ENCODE measurements around the gene CRMP1.
"Not testable (repeated sequence)": the region's sequence is repeated elsewhere in the genome, so short reads cannot be mapped to it uniquely, and the experiment has no call there.

Gene CRMP1

GRCh38 chr4:5856362-5856761 lies 36.5 kb downstream of the CRMP1 start:
- DNase-seq (ENCODE audit: low read depth, low spot score) = not testable (repeated sequence)

- DNase-seq (ENCODE audit: low read depth, low spot score) = no peak
These were observed 38.0 kb downstream of the CRMP1 start for GRCh38 chr4:5854929-5855328.

GRCh38 chr4:5852523-5853202 lies 40.2 kb downstream of the CRMP1 start:
- DNase-seq (ENCODE audit: low read depth, low spot score) = no peak

DNA sequence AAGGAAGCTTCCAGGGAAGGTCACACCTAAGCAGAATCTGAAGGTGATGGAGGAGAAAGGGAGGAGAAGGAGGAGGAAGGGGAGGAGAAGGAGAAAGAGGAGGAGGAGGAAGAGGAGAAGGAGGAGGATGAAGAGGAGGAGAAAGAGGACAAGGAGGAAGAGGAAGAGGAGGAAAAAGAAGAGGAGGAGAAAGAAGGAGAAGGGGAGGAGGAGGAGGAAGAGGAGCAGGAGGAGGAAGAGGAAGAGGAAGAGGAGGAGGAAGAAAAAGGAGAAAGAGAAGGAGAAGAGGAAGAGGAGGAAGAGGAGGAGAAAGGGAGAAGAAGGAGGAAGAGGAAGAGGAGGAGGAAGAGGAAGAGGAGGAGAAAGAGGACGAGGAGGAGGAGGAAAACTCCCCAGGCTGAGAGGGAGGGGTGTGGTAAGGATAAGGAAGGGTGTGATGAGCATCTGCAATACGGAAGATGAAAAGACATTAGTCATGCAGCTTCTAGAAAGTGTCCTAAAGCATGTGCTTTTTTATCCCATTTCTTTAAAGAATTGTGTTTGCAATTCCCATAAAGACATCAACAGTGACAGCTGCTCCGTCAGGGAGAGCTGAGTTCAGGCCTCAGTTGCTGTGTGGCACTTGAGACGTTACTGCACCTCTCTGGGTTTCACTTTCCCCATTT lies 41.1 kb downstream of the CRMP1 start:
- DNase-seq (ENCODE audit: low read depth, low spot score) = no peak

DNA sequence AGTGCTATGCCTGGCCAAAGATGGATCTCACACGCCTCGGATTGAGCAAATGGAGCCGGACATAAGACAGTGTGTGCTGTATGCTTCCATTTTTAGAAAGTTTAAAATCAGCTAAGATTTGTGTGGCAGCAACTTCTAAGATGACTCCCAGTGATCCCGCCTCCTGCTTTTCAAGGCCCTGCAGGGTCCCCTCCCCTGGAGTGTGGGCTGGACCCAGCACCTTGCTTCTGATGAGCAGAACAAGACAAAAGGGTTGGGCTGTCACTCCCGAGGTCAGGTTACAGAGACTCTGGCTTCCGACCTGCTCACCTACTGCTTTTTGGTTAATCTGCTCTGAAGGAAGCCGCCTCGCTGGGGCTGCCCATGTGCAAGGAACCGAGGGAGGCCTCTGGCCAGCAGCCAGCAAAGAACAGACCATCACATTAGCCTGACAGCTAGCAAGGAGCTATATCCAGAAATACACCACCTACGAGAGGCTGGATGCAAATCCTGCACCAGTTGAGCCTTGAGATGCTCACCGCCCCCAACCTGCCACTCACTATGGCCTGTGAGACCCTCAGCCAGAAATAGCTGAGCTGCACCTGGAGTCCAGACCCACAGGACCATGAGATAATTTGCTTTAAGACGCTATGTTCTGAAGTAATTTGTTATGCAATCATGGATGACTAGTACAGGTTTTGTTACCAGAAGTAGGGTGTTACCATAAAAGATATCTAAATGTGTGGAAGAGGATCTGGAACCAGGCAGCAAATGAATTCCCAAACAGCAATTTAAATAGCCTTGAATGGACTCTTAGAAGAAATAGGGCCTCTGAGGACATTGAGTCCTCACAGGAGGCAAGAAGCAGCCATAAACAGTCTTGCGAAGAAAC lies 47.6 kb downstream of the CRMP1 start:
- DNase-seq (ENCODE audit: low read depth, low spot score) = no peak

DNA sequence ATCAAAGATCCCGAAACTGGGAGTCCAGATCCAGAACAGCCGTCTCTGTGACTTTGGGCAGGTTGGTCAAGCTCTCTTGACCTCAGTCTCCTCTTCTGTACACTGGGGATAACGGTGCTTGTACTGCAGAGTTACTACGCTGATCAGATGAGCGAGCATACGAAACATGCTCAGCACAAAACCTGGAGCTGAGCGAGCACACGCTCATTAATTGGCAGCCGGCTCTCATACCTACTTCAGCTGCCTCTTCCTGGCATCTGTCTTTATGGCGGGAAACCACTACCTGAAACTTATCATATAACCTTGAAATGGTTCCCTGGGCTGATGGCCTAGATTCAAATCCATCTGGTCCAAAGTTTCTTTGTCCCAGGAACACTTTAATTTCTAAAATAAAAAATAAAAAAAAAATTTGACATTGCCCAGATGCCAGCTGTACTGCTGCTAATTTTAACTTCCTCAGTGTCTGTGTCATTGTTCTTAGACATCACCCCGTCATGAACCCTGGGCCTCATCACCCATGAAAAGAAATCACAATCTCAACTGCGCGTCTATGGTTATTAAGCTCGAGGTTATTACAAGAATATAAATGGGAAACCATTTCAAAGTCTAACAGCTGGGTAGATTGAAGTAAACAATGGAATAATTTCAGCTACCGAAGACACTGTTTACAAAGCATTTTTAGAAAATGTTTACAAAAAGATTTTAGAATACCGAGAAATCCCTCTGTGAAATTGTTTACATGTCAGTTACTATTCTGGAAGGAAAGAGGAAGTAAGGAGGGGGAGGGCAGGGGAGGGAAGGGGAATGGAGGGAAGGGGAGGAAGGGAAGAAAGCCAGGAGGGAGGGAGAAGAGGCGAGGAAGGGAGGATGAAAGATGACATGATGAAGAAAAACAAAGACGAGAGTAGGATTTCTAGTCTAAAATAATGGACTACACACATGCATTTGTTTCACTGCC lies 49.0 kb downstream of the CRMP1 start:
- no peak for DNase-seq (ENCODE audit: low read depth, low spot score)

DNA sequence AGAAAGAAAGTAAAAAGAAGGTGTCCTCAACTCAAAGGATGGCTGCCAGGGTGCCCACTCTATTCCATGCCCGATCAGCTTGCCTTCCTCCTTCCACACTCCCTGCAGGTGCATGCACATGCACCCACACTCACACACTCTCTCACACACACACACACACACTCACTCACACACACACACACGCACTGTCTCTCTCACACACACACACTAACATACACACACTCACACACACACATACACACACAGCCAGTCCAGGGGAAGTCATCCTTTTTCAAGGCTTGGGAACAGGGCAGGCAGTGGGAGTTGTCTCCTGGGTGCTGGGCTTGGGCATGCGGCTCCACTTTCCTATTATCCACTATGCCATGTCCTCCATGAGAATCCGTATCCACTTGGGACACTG lies 50.4 kb downstream of the CRMP1 start:
- DNase-seq (ENCODE audit: low read depth, low spot score) = no peak

GRCh38 chr4:5839751-5840674 lies 52.9 kb downstream of the CRMP1 start:
- DNase-seq (ENCODE audit: low read depth, low spot score) = no peak

GRCh38 chr4:5839332-5839731 lies 53.6 kb downstream of the CRMP1 start:
- DNase-seq (ENCODE audit: low read depth, low spot score) = no peak

DNA sequence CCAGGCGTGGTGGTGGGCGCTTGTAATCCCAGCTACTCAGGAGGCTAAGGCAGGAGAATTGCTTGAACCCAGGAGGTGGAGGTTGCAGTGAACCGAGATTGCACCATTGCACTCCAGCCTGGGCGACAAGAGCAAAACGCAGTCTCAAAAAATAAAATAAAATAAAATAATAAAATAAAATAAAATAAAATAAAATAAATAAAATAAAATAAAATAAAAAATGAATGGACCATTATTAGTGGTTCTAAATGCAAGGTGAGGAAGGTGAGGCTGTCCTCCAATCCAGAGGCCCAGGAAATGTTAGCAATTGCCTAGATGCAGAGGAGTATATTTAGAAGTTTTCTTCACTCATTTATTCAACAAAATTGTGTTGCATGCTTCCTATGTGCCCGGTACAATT lies 55.4 kb downstream of the CRMP1 start:
- DNase-seq (ENCODE audit: low read depth, low spot score) = not testable (repeated sequence)

- DNase-seq (ENCODE audit: low read depth, low spot score) = no peak
These were observed 55.9 kb downstream of the CRMP1 start for GRCh38 chr4:5836943-5837342.

DNA sequence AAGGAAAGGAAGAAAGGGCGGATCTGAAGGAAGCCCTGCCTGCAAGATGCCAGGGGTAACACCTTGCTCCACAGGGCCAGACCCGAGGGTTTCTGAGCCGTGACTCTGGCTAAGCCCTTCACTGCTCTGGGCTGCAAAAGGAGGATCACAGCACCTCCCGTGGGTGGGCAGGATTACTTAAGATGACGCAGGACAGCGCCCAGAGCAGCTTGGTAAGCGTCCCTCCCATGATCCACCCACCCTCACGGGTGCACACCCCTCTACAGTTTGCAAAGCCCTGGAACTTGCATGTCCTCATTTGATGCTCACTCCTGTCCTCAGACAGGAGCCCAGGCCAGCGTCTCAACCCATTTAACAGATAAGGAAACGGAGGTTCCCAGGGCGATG lies 64.9 kb downstream of the CRMP1 start:
- DNase-seq (ENCODE audit: low read depth, low spot score) = no peak

GRCh38 chr4:5827108-5828004 lies 65.5 kb downstream of the CRMP1 start:
- DNase-seq (ENCODE audit: low read depth, low spot score) = no peak

DNA sequence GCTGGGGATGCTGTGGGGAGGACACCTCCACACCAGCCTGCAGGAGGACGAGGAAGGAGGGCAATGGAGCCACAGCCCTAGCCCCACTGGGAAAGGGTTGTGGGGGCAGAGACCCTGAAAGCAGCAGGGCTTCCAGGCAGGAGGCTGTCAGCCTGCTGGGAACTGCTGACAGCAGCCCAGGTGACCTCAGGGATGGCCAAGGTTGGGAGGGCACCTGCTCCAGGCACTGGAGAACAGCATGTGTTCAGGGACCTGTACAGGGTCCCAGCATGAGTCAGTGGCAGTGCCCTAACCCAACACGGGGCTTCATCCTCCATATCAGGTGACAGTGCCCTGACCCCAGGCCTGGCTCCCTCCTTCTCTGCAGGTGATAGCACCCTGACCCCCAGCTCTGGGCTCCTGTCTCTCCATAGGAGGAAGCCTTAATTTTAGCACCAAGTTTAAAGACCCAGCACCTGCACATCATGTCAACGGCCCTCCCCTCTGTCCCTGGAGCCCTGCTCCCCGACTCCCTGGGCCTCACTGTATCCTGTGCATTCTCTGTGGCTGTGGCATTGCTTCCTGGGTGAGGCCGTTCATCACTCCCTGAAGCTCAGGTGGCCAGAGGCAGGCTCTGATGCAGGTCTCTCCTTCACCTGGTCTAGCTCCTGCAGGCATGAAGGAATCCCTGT lies 66.3 kb downstream of the CRMP1 start:
- no peak for DNase-seq (ENCODE audit: low read depth, low spot score)

DNA sequence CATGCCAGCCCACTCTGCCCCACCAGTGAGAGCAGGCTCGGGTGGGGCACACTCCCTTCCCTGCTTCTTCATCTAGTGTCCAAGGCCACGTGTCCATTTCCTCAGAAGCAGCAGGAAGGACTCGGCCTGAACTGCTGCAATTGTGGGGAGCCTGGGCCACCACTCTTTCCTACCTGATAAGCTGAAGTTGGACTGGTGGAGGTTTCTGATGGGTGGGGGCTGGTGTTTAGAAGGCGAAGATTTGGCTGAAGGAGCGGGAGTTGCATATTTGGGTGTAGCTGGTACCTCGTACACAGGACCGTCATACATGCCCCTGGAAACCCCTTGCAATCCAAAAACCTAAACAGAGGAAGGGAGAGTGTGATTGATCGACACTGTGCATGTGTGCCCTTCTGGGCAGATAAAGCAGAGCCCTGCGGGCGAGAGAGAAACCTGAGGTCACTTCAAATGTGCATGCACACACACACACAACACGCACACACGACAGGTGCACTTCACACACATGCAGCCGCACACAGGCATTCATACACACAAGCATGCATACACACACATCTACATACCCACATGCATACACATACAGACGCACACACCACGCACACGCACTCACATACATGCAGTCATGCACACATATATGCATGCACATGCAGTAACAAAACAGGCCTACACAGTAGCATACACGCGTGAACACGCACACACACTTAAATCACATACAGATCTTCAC lies 67.4 kb downstream of the CRMP1 start:
- no peak for DNase-seq (ENCODE audit: low read depth, low spot score)

DNA sequence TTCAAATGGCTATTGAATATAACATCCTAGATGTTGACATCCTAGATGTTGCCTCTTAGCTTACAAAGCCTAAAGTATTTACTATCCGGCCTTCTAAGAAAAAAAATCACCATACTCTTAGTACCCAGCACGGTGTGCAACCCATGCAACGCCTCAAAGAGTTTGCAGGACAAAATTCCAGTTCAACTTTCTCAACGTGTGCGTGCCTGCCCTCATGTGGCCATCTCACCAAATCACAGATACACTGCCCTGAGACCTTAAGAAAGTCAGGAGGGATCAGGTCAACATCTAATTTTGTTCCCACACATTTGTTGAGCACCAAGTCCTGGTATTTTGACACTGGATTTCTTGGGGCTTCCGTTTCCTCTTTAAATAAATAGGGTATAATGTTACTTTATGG lies 68.3 kb downstream of the CRMP1 start:
- DNase-seq (ENCODE audit: low read depth, low spot score) = no peak

DNA sequence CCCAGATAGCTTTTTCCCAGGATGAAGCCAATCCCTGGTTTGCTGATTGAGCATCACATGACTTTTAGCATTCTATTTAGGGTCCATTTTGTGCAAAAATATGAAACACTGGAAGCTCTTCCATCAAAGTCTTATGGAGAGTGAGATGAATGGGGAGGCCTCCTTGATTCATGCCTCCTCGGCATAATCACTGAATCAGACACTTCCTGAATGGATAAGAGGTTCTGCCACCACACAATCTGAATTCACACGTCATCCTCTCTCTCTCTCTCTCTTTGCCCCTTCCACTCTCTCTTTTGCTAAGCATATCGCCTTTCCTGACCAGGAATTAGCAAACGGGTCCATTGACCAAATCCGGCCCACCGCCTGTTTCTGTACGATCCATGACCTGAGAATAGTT lies 68.7 kb downstream of the CRMP1 start:
- no peak for DNase-seq (ENCODE audit: low read depth, low spot score)

- DNase-seq (ENCODE audit: low read depth, low spot score) = no peak
These were observed 69.2 kb downstream of the CRMP1 start for GRCh38 chr4:5823542-5824211.

Data from smooth muscle cell of the brain vasculature (primary cell).